VCaP (cell line): ENCODE results near the gene CDC14A.

Source experiments
- H3K27ac ChIP-seq: fragments of 450-650 bp; 2 replicates; pipeline ENCODE4 v1.5.1; 2017
- CTCF ChIP-seq: fragments of 450-650 bp; conservative IDR thresholded peaks from 2 replicates; pipeline ENCODE4 v1.5.1; 2017; ENCODE audit warnings: mild to moderate bottlenecking, moderate library complexity

CDC14A gene

GRCh38 chr1:100458661-100459357 lies 106.5 kb downstream of the CDC14A start:
- H3K27ac ChIP-seq: peak overlapping the region; percentile 37
- no peak for TF ChIP-seq CTCF

- peak overlapping the region; percentile 37 for H3K27ac ChIP-seq
- TF ChIP-seq CTCF: peak; percentile 88
Measured at GRCh38 chr1:100459358-100460114, 107.2 kb downstream of the CDC14A start.

GRCh38 chr1:100461222-100461621 lies 108.9 kb downstream of the CDC14A start:
- H3K27ac ChIP-seq: no peak overlapping the region
- TF ChIP-seq CTCF: no peak

- no peak for TF ChIP-seq CTCF
- peak overlapping the region; percentile 69 for H3K27ac ChIP-seq
Measured at GRCh38 chr1:100462326-100463025, 110.2 kb downstream of the CDC14A start.

GRCh38 chr1:100463791-100464424 lies 111.6 kb downstream of the CDC14A start:
- peak; percentile 90 for TF ChIP-seq CTCF
- H3K27ac ChIP-seq: peak overlapping the region; percentile 69

GRCh38 chr1:100469578-100469977 lies 117.3 kb downstream of the CDC14A start:
- TF ChIP-seq CTCF: no peak
- H3K27ac ChIP-seq: no peak overlapping the region

GRCh38 chr1:100474834-100475233 lies 122.5 kb downstream of the CDC14A start:
- no peak for TF ChIP-seq CTCF
- no peak overlapping the region for H3K27ac ChIP-seq
